Lung (tissue), 12 donors: Measurements from ENCODE around the gene GJD4. TPM values are rescaled to one million over a fixed set of nuclear protein-coding genes. Genes with fewer than 3 reads are reported as not detected.

Experiments
- ATAC-seq: fragments of 200-7000 bp; cut with Tn5 transposase; one replicate; pipeline ENCODE4 v1.9.1; 2020; ENCODE audit warnings: moderate number of reproducible peaks; ENCODE audit not compliant: insufficient read depth, low FRiP score
- DNase-seq, 3 donors: peaks; one replicate each; pipeline ENCODE4 v3.0.0-alpha.2; 2013 to 2017
- H3K27ac ChIP-seq, 2 donors: one replicate each; pipeline ENCODE4 v1.5.1; 2013; ENCODE audit warnings: mild to moderate bottlenecking in 2 of 2, moderate library complexity in 2 of 2, control low read depth in 1 of 2, inconsistent platforms in 1 of 2, low read depth in 1 of 2, low read length in 1 of 2
- H3K27me3 ChIP-seq, 3 donors: one replicate each; pipeline ENCODE4 v1.5.1; 2013; ENCODE audit warnings: low read length in 2 of 3; ENCODE audit not compliant: control insufficient read depth in 3 of 3, insufficient read depth in 3 of 3
- H3K36me3 ChIP-seq, 4 donors: one replicate each; pipeline ENCODE4 v1.5.1; 2013; ENCODE audit warnings: low read length in 4 of 4, mild to moderate bottlenecking in 1 of 4, moderate library complexity in 1 of 4; ENCODE audit not compliant: control insufficient read depth in 4 of 4, insufficient read depth in 4 of 4
- H3K4me1 ChIP-seq, 5 donors: one replicate each; pipeline ENCODE4 v1.5.1; 2013; ENCODE audit warnings: low read length in 5 of 5, mild to moderate bottlenecking in 2 of 5, moderate library complexity in 1 of 5; ENCODE audit not compliant: control insufficient read depth in 5 of 5, insufficient read depth in 5 of 5
- H3K4me3 ChIP-seq: one replicate; pipeline ENCODE4 v1.5.1; 2013; ENCODE audit warnings: mild to moderate bottlenecking, control low read depth, moderate library complexity
- H3K9ac ChIP-seq, 2 donors: one replicate each; pipeline ENCODE4 v1.5.1; 2013; ENCODE audit warnings: low read length in 2 of 2, control low read depth in 1 of 2; ENCODE audit not compliant: insufficient read depth in 1 of 2
- H3K9me3 ChIP-seq, 4 donors: one replicate each; pipeline ENCODE4 v1.5.1; 2013; ENCODE audit warnings: low read length in 3 of 4, mild to moderate bottlenecking in 1 of 4, moderate library complexity in 1 of 4; ENCODE audit not compliant: control insufficient read depth in 4 of 4, insufficient read depth in 3 of 4
- CTCF ChIP-seq: IDR thresholded peaks from 2 replicates; pipeline ENCODE4 v1.5.1; 2012; ENCODE audit warnings: mild to moderate bottlenecking; ENCODE audit errors: control extremely low read depth, extremely low read depth
- WGBS, 2 donors: extraction: QIAGEN DNeasy Blood & Tissue Kit; methylation state at CpG; one replicate each; pipeline ENCODE4 v1.1.7; 2013; 5-methylcytosine and 5-hydroxymethylcytosine counted together
- polyA plus RNA-seq, 2 donors: library from polyadenylated mRNA; stranded (reverse); fragments of 200-250 nt; gene quantifications; one replicate each; pipeline ENCODE4 v1.2.1, GENCODE V29; 2013
- total RNA-seq, 2 donors: library from RNA; depleted of rRNA in 1 of 2; stranded (reverse); fragments of >200 nt in 1 of 2; gene quantifications; one replicate each; pipeline ENCODE4 v1.2.1, GENCODE V29; 2014 to 2021
- donor health status: control.
- donor health status: control.
- donor health status: Bipolar disorder and iron deficiency.
- donor health status: healthy.
- donor health status: DM: yes; HTN: yes; CAD: no.

Gene GJD4
- total and polyA plus RNA-seq, 4 donors, result 0.07 TPM; not detected in 3

GRCh38 chr10:35637462-35637861, 32.3 kb downstream of the GJD4 start:
- Histone ChIP-seq H3K9ac (no peak overlapping the region), H3K27me3 (peaks cover 0 to 38% (median 28%) of the 10 kb centered on the region in 3 donors), H3K4me3 (no peak overlapping the region), H3K27ac (no peak overlapping the region), H3K36me3 (no peaks in the 10 kb centered on the region), H3K4me1 (peaks cover 0 to 18% (median under 1%) of the 10 kb centered on the region in 5 donors), H3K9me3 (peaks cover 0 to 5% (median 0%) of the 10 kb centered on the region in 4 donors)
- DNase-seq (no peak), ATAC-seq (no peak)
- WGBS, 2 donors, result 27 to 38% methylated on average over 8 of the region's 8 CpGs
- TF ChIP-seq CTCF, result no peak

- Histone ChIP-seq H3K9ac (no peak overlapping the region), H3K27me3 (peaks cover 0 to 38% (median 28%) of the 10 kb centered on the region in 3 donors), H3K9me3 (peaks cover 0 to 5% (median 0%) of the 10 kb centered on the region in 4 donors), H3K4me1 (peaks cover 0 to 24% (median 4%) of the 10 kb centered on the region in 5 donors), H3K27ac (no peak overlapping the region), H3K36me3 (no peaks in the 10 kb centered on the region), H3K4me3 (no peak overlapping the region)
- WGBS, 2 donors, result 72 to 86% methylated on average over 4 of the region's 4 CpGs
- DNase-seq (no peak), ATAC-seq (no peak)
- TF ChIP-seq CTCF, result no peak
Observed at GRCh38 chr10:35638101-35638500, 33.0 kb downstream of the GJD4 start.

DNA sequence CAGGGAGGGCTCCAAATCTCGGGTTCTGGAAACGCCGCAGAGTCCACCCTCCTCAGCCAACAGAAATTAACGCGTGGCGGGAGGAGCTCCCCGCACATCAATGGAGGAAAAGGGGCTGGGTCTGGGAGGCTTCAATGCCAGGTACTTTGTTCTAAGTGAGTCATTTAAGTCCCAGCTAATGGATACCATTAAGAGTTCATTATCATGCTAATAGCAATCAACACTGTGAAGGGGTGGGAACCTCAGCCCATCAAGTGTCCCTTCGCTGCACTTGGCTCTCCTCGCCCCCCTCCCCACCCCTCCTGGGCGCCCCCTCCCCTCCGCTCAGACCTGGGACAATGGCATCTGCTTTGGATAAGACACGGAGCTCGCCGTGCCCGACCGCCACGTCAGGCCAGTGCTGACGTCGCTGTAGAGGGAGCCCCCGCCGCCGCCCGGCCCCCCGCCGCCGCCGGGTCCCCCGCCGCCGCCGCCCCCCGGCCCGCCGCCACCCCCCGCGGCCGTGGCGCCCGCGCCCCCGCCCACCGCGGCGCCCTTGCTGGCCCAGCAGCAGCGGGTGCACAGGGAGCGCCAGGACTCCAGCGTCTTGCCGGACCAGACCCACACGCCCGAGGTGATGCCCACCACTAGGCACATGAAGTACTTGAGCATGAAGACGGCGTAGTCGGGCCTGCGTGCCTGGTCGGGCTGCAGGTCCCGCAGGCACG, 34.0 kb downstream of the GJD4 start:
- no peak for ATAC-seq
- H3K9me3 ChIP-seq, result peaks cover 0 to 5% (median 0%) of the 10 kb centered on the region in 4 donors
- peaks cover 0 to 34% (median 4%) of the 10 kb centered on the region in 5 donors for H3K4me1 ChIP-seq
- 24 to 31% methylated on average over 20 to 57 of the region's 57 CpGs for WGBS, 2 donors
- H3K36me3 ChIP-seq, result no peaks in the 10 kb centered on the region
- H3K27me3 ChIP-seq, result peaks cover 0 to 38% (median 28%) of the 10 kb centered on the region in 3 donors
- no peak overlapping the region for H3K9ac ChIP-seq
- peak overlapping the region in 1 of 2 donors; percentile 53 for H3K27ac ChIP-seq
- H3K4me3 ChIP-seq, result peak overlapping the region; percentile 57
- no peak for TF ChIP-seq CTCF
- no peak for DNase-seq
